Dermis microvascular lymphatic vessel endothelial cell (primary cell): ENCODE measurements around the gene ATP10D. TPM values are rescaled to one million over a fixed set of nuclear protein-coding genes. Genes with fewer than 3 reads are reported as not detected.
A peak's percentile ranks its signal among the peaks of the same experiment; 100 is the strongest.
"Not testable (repeated sequence)": the region's sequence is repeated elsewhere in the genome, so short reads cannot be mapped to it uniquely, and the experiment has no call there.

ENCODE experiments used
- DNase-seq, 2 donors: peaks; one replicate each; pipeline versions ENCODE4 v3.0.0 to v3.0.0-alpha.2; 2010; ENCODE audit warnings: low read depth in 2 of 2
- total RNA-seq: library from RNA; depleted of rRNA; stranded (reverse); fragments of >200 nt; gene quantifications from 2 replicates; pipeline ENCODE4 v1.2.1, GENCODE V29; 2014

ATP10D gene
- total RNA-seq, 1 donor from 2014 or later: 22.3 TPM

- no peak for DNase-seq
These were observed 49.7 kb downstream of the ATP10D start for GRCh38 chr4:47534772-47535171.

GRCh38 chr4:47535567-47536147, 50.6 kb downstream of the ATP10D start:
- no peak for DNase-seq

DNA sequence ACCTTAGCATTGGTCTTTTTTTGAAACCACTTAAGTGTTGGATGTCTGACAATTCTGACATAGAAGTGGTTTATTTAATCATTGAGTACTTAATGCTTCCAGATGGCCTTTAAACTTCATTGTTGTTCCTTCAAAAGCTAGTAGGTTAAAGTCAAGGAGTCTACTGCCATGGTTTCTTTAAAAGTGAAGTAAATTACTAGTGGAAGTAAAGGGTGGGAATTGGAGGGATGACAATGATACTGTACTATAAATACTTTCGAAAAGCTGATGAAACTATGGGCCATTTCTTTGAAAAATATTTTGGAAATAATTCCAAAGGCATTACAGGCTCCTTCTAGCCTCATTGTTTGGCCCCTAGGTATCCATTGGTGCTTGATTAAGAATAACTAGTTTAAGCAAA, 51.9 kb downstream of the ATP10D start:
- DNase-seq: no peak

DNA sequence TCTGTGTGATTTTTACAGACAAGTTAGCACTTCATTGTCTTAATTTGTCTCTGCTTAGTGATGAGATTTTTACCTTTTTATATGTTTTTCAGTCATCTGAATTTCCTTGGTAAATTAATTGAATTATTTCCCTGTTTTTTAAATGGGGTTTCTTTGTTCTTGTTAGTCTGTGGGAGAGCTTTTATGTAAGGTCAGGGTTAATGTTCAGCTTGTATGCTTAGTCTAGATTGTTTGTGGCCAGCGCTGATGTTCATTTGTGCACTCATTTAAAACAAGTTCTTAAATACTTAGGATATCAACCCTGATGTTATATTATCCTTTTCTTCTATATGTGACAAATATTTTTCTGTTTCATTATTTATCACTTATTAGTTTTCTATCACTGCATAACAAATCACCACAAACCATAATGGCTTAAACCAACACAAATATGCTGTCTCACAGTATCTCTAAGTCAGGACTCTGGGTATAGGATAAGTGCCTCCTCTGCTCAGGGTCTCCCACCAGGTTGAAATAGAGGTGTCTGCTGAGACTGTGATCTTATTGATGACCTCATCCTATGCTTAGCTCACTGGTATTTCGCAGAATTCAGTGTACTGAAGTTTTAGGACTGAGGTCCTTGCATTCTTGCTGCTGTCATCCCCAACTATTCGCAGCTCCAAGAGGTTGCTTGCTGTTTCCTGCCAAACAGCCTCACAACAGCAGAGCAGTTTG, 53.2 kb downstream of the ATP10D start:
- no peak for DNase-seq

DNA sequence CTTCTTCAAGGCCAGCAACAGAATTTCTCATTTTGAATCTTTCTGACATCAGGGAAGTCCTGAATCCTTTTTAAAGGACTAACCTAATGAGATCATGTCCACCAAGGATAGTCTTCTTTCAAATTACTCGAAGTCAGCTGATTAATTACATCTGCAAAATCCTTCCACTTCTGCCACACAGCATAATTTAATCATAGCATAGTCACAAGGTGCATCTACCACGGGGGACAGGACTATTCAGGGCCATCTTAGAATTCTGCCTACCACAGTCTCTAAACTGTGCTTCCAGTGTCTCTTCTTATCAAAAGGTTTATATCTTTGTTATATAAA, 53.7 kb downstream of the ATP10D start:
- no peak for DNase-seq

DNA sequence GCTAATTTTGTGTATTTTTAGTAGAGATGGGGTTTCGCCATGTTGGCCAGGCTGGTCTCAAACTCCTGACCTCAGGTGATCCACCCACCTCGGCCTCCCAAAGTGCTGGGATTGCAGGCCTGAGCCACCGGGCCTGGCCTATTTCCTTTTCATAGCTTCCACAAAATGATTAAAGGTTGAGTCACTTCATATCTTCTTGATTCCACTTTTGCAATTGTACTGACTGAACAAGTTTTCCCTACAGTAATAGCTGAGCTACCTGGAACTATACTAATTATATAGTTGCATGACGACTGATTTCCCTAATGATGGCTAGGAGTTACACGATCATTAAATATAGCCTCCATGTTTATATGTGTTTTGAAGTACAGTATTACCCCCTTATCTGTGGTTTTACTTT, 57.6 kb downstream of the ATP10D start:
- DNase-seq: not testable (repeated sequence)

DNA sequence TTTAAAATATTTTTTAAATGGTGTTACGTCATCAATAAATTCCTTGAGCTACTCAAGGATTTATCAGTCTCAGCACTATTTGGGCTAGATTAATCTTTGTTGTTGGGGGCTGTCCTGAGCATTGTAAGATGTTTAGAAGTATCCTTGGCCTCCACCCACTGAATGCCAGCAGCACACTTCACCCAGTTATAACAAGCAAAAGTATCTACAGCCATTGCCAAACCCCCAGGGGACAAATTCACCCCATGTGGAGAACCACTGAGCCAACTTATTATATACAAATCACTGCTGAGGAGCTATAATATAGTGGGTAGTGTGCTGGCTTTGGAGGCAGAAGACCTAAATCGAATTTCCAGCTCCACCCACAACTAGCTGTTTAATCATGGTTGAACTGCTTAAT, 58.3 kb downstream of the ATP10D start:
- DNase-seq: no peak

DNA sequence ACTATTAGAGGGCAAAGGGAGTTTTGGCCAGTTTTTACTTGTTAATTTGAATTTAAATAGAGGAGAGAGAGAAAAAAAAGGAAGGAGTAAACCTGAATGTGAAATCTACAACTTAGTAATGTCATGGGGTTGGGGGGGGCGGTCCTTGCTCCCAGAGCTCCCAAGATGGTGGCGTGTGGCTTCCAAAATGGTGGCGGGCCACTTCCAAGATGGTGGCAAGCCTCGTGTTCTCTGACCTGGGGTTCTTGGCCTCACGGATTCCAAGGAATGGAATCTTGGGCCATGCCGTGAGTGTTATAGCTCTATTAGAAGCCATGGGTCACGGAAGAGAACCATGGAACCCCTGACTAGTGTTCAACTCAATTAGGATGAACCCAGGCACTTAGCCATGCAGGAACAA, 65.3 kb downstream of the ATP10D start:
- DNase-seq: not testable (repeated sequence)

DNA sequence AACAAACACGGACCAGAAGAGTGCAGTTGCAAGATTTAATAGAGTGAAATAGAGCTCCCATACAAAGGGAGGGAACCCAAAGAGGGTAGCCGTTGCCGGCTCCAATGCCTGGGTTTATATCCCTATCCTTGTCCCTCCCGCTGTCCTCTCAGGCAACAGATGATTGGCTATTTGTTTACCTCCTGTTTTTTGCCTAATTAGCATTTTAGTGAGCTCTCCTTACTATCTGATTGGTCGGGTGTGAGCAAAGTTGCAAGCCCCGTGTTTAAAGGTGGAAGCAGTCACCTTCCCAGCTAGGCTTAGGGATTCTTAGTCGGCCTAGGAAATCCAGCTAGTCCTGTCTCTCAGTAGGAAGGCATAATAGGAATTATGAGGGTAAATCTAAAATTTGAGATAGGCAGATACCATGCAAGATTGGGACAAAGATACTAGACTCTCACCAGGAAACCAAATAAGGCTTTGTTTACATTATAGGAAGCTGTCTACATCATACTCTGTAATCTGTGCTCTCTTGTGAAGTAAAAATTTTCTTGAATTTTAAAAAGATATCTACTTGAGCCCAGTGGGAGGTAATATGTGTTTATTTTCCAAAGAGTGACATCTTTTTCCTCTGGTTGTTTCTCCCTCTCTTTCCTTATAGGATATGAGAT, 65.9 kb downstream of the ATP10D start:
- no peak for DNase-seq

- DNase-seq: no peak
These were observed 66.6 kb downstream of the ATP10D start for GRCh38 chr4:47551682-47552081.

DNA sequence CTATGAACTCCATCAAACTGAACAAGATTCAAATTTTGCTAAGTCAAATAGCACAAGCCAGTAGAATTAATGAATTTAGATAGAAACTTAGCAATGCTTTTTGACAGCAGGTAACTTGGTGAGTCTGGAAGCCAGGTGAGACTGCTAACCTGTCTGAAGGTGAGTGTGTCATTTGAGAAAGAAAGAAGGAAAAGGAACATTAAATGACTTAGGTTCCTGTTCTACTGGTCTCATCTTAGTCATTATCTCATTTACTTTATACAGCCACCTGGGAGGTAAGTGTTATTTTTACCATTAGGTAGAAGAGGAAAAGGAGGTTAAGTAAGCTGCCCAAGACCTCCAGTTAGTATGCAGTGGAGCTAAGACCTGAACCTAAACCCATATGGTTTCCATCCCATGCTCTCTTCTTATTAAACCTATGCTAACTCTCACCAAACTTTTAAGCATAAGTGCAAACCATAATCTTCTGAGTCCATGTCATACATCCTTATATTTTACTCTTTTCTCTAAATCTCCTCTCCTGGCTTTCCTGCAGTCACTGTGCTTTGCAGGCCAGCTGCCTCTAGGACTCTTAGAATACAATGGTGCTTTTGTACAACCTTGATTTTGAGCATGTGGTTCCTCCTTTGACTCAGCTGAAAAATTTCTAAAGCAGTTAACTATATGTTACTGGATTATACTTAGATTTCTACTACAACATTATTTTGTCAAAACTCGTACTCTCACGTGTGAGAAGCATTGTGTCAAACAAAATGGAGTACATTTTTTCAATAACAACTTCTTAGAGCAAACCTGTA, 68.5 kb downstream of the ATP10D start:
- no peak for DNase-seq

- not testable (repeated sequence) for DNase-seq
These were observed 70.8 kb downstream of the ATP10D start for GRCh38 chr4:47555920-47556319.

DNA sequence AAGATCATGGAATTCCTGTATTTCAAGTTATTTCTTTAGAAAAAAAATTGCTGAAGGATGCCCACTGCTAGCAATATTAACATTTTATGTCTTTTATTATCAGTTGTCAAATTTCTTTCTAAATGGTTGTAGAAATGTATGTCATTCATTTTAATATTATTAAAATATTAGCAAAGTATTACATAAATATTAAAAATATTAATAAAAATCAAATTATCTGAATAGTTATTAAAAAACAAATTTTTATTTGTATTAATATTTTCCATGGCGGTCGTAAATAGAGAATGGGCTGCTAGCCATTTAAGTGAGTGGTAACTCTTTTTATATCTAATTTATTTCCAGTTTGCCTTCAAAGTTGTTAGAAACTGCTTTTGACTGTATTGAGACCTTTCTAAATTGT, 72.2 kb downstream of the ATP10D start:
- no peak for DNase-seq

DNA sequence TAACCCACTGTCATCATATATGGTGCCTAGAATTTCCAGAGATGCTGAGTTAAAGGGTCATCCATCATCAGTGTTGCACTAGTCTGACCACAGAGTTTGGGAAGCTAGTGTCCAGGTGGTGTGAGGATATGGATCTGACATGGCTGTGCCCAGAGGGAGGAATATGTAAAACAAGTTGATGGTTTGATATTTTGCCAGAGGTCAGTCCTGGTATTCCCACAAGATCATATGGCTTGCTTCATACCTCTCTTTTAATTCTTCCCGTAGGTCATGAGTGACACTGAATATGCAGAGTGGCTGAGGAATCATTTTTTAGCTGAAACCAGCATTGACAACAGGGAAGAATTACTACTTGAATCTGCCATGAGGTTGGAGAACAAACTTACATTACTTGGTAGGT, 75.6 kb downstream of the ATP10D start:
- DNase-seq: no peak

- no peak for DNase-seq
These were observed 76.3 kb downstream of the ATP10D start for GRCh38 chr4:47561331-47561730.

GRCh38 chr4:47562297-47562696, 77.2 kb downstream of the ATP10D start:
- no peak for DNase-seq

- no peak for DNase-seq
These were observed 81.5 kb downstream of the ATP10D start for GRCh38 chr4:47566566-47566965.

DNA sequence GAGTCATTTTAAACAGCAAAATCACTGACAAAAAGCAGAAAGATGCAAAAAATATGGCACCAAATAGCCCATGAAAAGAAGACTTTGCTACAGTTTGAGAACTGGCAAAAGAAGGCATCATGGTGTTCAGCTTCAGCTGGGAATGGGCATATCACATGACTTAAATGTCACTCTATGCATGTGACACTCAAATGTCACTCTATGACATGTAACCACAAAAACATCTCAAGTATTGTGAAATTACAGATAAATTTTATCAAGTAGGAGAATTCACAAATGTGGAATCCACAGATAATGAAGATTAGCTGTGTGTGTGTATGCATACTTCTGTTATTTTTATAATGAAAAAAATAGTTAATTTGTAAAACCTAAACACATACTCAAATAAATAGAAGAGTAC, 81.9 kb downstream of the ATP10D start:
- no peak for DNase-seq

DNA sequence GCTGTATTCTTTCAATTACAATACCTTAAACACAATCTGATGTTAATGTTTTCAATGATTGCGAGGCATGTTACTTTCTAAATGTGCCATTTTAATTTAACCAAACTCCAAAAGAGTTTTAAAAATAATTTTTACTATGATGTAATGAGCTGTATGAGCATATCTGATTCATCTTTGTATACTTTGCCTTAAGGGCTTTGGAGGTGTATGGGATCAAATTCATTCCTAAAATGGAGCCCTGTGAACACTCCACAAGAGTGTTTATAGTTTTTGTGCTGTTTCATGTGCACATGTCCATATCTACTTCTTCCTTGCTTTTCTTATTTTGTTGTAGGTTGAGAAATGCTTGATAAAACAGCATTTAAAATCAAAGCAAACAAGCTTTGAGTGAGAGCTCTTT, 82.4 kb downstream of the ATP10D start:
- DNase-seq: no peak

DNA sequence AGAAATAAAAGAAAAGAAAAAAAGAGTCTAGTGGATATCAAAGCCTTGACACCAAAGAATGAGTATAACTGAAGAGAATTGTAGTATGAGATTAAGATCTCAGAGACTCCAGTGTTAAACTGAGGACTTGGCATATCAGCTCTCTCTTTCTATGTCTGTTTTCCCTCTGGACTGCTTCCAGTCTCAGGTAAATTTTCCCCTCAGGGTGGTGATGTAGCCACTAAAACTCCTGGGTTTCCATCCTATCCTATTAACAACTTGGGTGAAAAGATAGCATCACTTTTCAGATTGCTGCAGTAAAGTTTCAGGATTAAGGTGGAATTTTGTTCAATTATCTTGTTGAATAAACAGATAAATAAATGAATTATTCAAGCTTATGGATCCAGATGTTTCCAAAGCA, 85.7 kb downstream of the ATP10D start:
- DNase-seq: no peak

- DNase-seq: no peak
These were observed 87.9 kb downstream of the ATP10D start for GRCh38 chr4:47572981-47573380.

DNA sequence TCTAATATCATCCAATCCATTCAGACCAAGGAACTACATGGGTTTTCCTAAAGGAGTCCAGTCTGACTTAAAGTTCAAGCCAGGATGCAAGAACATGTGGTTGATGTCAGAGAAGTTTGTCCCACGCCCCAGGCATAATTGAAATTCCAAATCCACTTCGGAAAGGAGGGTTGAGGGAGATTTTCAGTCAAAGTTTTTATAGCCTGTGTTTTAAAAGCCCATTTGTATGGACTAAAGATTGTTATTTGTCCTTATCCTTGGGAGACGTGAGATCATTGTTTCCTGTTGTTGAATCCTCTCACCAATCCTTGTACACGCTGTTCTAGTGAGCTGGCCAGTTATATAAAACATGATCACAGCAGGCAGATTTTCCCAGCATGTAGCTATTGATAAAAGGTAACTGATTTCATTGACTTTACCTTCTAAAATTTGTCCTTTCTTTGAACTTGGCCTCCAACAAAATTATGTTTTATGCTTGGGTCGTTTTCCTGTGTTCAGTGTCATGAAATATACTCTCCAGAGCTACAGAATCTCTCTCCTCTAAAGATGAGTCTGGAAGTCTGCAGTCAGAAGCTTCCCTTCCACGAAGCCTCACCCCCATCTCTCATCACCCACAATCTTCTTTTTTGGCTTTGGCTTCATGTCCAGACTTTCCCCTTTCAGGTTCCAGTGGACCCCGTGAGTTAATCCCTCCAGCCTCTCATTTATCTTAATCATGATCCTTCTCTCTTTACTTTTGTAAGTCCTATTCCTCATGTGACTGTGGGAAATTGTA, 92.9 kb downstream of the ATP10D start:
- DNase-seq: peak; percentile 27 to 92
